K562 (cell line): ENCODE results near the gene CHRNG. TPM values are rescaled to one million over a fixed set of nuclear protein-coding genes. Genes with fewer than 3 reads are reported as not detected.

Source experiments
- IFI16 ChIP-seq: fragments of 250-450 bp; sonication (Bioruptor Pico); IDR thresholded peaks from 2 replicates; pipeline ENCODE4 v2.1.2; 2022; ENCODE audit warnings: mild to moderate bottlenecking, inconsistent platforms
- TCF7L2 ChIP-seq: fragments of 150-350 bp; IDR thresholded peaks from 2 replicates; pipeline ENCODE4 v1.6.1; 2016; ENCODE audit warnings: low read depth, mild to moderate bottlenecking, low read length, moderate library complexity
- polyA plus RNA-seq, 8 experiments: library from polyadenylated mRNA; depleted of rRNA in 4 of 8; stranded (reverse) in 5 of 8; unstranded in 3 of 8; fragments of >200 nt; fragmentation: Nextera tagmentation in 2 of 8; fragmentation: Illumina TruSeq in 1 of 8; extraction: Ambion mirVana in 2 of 8; extraction: Trizol in 1 of 8; gene quantifications; 2 replicates each; pipeline versions ENCODE4 v1.2.1 to v1.2.3, GENCODE V29; 2011 to 2014; ENCODE audit warnings: inconsistent platforms in 1 of 8, missing spikeins in 1 of 8
- total RNA-seq, 7 experiments: library from RNA; depleted of rRNA in 6 of 7; stranded (reverse); fragments of >200 nt in 6 of 7; fragmentation: Illumina TruSeq in 2 of 7; extraction: Trizol in 2 of 7; gene quantifications; 2 replicates each; pipeline versions ENCODE4 v1.2.1 to v1.2.3, GENCODE V29; 2011 to 2021; ENCODE audit warnings: low replicate concordance in 1 of 7
- TF ChIP-seq, protein P1 (sequence below), 2 experiments: fragments of 450-650 bp; IDR thresholded peaks; 2 replicates each; pipeline ENCODE4 v1.6.1; 2016; ENCODE audit warnings: mild to moderate bottlenecking in 2 of 2, borderline replicate concordance in 1 of 2, low read depth in 1 of 2, moderate library complexity in 1 of 2

Gene CHRNG
- total and polyA plus RNA-seq, 9 of the 15 experiments (the other 6 are each of a cell fraction or from before 2014, with no cell fraction given), result not detected

GRCh38 chr2:232501331-232501771 lies 38.1 kb upstream of the CHRNG start (continued):
- TF ChIP-seq, protein P1, sequence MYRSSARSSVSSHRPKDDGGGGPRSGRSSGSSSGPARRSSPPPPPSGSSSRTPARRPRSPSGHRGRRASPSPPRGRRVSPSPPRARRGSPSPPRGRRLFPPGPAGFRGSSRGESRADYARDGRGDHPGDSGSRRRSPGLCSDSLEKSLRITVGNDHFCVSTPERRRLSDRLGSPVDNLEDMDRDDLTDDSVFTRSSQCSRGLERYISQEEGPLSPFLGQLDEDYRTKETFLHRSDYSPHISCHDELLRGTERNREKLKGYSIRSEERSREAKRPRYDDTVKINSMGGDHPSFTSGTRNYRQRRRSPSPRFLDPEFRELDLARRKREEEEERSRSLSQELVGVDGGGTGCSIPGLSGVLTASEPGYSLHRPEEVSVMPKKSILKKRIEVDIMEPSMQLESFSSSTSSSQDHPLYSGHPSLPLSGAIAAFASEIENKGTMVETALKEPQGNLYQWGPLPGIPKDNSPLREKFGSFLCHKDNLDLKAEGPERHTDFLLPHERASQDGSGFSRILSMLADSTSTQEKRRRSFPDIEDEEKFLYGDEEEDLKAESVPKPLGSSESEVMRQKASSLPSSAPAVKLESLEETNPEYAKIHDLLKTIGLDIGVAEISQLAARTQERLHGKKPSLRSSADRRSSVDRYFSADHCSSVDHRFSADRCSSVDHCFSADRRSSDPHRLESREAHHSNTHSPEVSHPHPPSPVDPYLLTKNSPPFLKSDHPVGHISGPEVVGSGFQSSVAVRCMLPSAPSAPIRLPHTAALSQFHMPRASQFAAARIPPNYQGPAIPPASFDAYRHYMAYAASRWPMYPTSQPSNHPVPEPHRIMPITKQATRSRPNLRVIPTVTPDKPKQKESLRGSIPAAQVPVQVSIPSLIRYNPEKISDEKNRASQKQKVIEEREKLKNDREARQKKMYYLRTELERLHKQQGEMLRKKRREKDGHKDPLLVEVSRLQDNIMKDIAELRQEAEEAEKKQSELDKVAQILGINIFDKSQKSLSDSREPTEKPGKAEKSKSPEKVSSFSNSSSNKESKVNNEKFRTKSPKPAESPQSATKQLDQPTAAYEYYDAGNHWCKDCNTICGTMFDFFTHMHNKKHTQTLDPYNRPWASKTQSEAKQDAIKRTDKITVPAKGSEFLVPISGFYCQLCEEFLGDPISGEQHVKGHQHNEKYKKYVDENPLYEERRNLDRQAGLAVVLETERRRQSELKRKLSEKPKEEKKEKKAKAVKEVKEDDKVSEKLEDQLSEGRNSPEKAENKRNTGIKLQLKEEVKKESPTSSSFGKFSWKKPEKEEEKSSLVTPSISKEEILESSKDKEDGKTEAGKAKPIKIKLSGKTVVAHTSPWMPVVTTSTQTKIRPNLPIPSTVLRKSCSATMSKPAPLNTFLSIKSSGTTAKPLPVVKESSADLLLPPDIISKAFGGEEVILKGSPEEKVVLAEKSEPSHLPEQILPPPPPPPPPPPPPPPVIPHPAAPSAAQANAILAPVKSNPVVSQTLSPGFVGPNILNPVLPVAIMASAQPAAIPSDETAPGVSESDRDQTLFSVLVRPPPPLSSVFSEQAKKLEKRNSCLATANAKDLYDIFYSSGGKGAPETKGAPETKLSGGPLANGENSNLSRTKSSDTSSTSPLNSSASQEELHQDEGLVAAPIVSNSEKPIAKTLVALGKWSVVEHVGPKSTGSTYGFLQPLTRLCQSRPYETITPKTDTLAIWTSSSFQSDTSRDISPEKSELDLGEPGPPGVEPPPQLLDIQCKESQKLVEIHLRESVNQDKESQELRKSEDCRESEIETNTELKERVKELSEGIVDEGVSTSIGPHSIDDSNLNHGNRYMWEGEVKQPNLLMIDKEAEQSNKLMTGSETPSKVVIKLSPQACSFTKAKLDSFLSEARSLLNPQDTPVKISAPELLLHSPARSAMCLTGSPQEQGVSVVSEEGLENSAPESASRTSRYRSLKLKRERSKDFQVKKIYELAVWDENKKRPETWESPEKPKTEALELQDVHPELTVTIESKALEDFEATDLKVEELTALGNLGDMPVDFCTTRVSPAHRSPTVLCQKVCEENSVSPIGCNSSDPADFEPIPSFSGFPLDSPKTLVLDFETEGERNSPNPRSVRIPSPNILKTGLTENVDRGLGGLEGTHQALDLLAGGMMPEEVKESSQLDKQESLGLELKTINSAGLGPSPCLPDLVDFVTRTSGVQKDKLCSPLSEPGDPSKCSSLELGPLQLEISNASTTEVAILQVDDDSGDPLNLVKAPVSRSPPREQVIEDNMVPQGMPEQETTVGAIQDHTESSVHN (IDR thresholded peaks at IDR 0.05; ENCODE audit: borderline replicate concordance in 1 of 2, low read depth in 1 of 2), result no peak
- TF ChIP-seq IFI16 (CRISPR knock-in tag) (no peak), TCF7L2 (no peak)
